Measurements from ENCODE around the gene ADGRG6. TPM values are rescaled to one million over a fixed set of nuclear protein-coding genes. Genes with fewer than 3 reads are reported as not detected.

ADGRG6 gene
- total RNA-seq, 1 donor from 2014 or later, result 3.8 TPM

DNA sequence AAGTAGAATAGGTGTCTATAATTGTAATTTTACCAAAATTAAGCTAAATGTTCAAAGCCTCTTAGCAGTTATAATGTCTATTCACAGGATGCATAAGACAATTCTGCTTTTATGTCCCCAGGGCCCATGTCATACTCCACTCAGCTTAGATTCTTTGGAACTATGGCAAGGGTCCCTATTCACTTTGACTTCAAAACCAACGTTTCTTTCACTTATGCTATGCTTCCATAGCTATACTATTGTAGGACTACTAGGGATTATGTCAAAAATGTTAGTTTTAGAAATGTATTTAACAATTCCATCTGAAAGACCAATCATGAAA lies 15.8 kb upstream of the ADGRG6 start:
- intact Hi-C loops (cut with micrococcal nuclease), result no loop called here
- no peak for DNase-seq
- ATAC-seq, result no peak

DNA sequence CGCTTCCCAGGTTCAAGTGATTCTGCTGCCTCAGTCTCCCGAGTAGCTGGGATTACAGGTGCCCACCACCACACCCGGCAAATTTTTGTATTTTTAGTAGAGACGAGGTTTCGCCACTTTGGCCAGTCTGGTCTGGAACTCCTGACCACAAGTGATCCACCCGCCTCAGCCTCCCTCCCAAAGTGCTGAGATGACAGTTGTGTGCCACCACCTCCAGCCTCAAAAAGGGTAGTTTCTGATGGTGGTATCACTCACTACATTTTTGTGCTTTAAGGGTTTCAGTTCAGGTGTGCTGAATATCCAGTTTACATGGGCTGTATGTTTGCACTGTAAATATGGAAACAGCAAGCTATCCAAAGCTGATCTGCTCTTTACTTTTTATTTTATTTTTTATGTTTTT lies 12.1 kb upstream of the ADGRG6 start:
- DNase-seq, result no peak
- intact Hi-C loops (cut with micrococcal nuclease), result no loop called here
- ATAC-seq, result no peak

DNA sequence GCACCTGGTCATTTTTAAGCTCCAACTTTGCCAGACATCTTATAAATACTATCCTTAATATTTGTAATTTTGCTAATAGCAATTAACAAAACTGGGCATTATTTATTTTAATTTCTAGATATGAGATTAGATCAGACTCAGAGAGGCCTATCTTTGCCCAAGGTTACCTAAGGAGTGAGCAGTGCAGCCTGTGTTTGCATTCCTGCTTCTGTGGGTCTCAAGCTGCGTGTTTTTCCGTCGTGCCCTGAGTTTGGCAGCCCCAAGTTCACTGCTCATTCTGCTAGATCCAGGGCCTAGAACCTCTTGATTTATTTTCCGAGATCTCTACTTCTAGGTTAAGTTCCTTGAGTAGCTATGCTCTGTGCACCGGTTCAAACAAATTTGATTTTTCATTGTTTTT lies 11.0 kb upstream of the ADGRG6 start:
- DNase-seq, result no peak

DNA sequence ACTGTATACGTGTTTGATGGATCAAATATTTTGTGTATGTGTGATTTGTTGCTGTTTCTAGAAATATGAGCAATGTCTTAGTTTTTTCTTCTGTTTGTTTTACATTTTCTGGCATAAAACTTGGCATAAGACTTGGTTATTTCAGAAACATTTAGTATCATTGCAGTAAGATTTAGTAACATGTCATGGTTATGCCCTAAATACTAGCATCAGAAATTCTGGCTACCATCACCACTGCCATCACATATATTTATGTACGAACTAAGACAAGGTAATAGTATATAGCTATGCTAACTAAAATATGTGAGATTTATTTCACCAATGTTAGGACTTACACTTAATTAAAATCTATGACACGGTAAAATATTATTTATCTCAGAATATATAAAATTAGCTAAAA lies 10.3 kb upstream of the ADGRG6 start:
- intact Hi-C loops (cut with micrococcal nuclease), result no loop called here

More for the DNA sequence above, 11.0 kb upstream of the ADGRG6 start:
- no peak for ATAC-seq
- intact Hi-C loops (cut with micrococcal nuclease), result no loop called here

DNA sequence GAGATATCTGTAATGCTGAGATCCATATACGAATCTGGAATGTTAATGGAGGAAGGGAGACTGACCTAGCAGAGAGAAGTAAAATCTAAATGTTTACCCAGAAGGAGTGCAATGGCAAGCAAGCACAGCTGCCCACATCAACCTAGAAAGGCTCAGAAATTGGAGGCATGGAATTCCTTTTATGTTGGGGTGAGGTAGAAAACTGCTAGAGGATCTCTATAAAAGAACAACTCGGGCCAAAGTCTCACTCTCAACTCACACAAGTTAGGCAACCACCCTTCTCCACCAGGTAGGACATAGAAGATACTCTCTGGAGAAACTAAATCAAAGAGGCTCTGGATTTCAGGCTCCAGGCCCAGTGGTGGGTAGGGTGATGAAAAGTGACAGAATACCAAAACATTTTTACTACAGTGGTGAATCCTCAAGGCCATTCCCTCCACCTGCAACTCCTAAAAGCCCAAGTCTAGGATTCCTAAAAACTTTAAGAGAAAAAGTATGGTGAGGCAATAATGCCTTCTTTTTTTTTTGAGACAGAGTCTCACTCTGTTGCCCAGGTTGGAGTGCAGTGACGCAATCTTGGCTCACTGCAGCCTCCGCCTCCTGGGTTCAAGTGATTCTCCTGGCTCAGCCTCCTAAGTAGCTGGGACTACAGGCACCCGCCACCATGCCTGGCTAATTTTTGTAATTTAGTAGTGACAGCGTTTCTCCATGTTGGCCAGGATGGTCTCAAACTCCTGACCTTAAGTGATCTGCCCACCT lies 9.5 kb upstream of the ADGRG6 start:
- intact Hi-C loops (cut with micrococcal nuclease), result no loop called here
- ATAC-seq (no peak), DNase-seq (no peak)

More for the DNA sequence above, 10.3 kb upstream of the ADGRG6 start:
- no peak for ATAC-seq
- DNase-seq, result no peak

DNA sequence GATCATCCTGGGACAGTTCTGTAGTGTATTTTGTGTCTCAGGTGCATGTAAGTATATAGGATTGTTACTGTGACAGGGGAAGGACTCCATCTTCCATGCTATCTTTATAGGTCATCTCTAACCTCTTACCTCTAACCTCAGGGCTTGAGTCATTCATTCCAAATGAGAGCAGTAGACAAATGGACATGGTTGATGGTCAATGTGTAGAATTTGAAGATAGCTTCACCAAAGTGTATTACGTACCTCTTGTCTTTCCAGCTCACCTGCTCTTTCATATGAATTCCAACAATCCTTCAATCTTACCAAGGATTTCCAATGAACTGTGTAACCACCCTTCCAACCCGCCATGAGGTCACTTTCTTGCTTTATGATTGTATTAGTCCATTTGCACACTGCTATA lies 8.7 kb upstream of the ADGRG6 start:
- DNase-seq (no peak), ATAC-seq (no peak)
- intact Hi-C loops (cut with micrococcal nuclease), result no loop called here

DNA sequence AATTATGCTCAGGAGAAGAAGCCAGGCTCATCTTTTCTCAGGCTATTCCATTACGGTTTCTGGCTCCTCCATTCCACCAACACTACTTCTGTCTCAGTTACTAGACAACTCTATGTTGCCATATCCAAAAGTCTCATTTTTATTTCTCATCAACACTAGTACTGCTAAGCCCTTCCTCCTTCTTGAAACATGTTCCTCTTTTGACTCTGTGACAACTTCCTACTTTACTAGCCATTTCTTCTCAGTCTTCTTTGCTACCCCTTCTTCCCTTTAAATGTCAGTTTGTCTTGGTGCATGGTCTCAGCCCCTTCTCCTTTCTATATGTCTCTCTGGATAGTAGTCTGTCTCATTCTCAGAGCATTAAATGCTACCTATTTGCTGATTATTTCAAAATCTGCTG lies 7.1 kb upstream of the ADGRG6 start:
- DNase-seq, result no peak
- intact Hi-C loops (cut with micrococcal nuclease), result no loop called here
- ATAC-seq, result peak; percentile 41

DNA sequence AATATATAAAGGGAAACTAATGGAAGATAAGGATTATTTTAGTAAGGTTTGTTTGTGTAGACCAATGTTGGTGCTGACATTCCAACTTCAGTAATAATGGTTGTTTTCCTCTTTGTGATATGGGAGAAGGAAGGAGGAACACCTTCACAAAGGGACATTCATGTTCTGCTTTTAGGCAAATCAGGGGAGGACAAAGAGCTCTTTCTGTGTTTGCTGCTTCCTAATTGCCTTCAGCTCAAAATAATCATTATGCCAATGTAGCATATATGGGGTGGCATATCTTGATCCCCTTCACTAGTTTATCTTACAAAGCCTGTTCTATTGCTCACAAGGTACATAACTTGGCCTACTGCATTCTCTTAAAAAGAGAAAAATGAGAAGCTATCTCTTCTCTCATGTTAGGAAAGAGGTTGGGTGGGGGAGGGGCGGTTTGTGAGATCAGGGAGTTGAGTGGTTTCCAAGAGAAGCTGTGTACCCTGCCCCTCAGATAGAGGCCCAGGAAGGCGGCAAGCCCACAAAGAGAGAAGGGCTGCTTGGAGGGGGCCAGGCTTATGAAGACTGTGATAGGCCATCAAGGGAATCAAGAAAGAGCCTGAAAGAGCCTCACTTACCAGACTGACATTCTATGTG lies 4.7 kb upstream of the ADGRG6 start:
- intact Hi-C loops (cut with micrococcal nuclease), result no loop called here
- DNase-seq, result no peak
- no peak for ATAC-seq

DNA sequence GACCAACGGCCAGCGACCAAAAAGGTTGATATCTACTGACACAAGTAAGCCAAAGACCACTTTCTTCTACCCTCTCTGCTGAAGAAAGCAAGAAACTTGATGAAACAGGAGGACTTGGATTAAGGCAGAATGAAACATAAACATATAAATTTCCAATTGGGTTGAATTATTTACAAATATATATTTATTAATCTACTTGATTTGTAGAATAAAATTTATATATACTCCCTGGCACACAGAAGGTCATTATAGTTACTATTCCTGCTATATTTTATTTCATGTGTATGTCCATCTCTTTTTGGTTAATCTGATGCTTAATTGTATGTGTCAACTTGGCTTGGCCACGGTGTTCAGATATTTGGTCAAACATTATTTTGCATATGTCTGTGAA lies 4.2 kb upstream of the ADGRG6 start:
- intact Hi-C loops (cut with micrococcal nuclease), result no loop called here
- DNase-seq (no peak), ATAC-seq (no peak)

DNA sequence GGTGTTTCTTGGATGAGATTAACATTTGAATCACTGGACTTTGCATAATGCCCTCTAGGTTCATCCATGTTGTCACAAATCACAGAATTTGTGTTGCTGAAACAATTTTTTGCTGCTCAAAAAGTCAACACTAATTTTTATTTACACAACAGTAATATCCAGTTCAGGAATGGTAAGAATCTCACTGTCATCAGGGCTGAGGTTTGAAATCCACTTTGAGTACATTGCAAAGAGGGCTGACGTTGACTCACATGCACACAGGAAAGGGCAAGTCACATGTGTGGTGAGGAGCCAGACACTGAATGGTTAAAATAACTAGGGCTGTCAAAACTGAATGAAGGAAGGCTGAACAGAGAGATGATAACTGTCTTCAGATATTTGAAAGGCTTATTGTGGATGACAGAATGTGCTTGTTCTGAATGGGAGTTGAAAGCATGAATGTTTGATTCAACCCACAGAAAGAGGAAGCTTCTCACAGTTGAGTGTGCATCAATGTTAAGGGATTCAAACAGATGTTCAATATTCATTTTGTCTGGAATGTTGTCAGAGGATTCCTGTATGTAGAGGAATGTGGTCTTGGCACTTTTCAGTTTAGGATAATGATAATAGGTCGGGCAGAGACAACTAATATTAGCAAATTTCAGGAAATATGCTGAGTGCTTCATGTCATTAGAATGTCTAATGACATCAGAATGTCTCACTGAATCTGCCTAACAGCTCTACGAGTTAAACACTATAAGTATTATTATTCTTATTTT lies 3.6 kb upstream of the ADGRG6 start:
- ATAC-seq (no peak), DNase-seq (no peak)
- intact Hi-C loops (cut with micrococcal nuclease), result no loop called here

DNA sequence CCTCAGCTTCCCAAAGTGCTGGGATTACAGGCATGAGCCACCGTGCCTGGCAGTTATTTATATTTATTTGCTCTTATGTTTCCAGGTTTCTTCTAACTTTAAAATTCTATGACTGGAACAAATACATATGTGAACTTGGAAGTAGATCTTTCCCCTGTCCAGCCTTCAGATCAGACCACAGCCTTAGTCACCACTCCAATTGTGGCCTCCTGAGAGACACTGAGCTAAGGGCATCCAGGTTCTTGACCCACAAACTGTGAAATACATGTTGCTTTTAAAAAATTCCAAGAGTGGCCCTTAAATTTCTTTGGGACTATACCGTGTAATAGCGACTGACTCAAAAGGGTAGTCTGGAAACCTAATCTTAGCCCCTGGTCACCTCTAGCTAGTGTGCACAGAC lies 1.5 kb upstream of the ADGRG6 start:
- no peak for ATAC-seq
- intact Hi-C loops (cut with micrococcal nuclease), result no loop called here
- DNase-seq, result no peak

DNA sequence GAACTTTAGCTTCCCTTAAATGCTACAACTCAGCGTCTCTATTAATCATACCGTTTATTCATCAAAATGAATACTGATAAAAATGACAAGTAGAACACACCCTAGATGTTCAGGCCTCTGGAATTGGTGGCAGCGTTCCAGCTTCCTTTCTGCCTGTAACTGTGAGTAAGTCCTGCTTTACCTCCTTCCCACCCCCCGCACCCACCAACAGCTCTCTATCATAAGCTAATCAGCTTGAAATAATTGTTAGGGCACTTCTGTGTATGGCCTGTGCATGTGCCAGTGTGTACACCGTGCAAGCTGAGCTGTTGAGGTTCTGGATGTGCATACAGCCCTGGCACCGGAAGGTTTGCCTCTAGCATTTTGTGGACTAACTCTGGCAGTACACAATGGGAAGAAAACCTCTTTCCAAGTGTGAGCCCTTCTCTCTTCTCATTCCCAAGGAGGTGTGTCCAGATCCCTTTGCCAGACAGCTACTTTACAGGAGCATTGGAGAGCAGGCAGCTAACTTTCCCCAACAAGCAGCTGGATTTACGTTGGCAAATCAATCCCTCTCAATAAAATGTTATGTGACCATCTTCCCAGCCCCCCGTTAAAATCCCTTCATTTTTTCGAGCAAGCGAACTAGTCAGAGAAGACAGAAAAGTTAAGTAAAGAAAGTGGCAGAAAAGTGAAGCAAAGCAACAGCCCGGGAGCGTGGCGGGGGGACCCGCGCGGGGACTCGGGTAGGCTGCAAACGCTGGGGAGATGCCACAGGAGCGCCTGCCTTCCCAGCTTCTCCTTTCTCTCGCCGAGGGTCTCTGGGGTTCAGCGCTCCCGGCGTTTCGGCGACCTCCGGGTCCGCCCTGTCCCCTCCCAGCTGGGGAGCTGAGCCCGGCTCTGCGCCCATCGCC lies 803 bp upstream of the ADGRG6 start:
- peak; percentile 47 for ATAC-seq
- peak; percentile 30 for DNase-seq
- intact Hi-C loops (cut with micrococcal nuclease), result no loop called here

DNA sequence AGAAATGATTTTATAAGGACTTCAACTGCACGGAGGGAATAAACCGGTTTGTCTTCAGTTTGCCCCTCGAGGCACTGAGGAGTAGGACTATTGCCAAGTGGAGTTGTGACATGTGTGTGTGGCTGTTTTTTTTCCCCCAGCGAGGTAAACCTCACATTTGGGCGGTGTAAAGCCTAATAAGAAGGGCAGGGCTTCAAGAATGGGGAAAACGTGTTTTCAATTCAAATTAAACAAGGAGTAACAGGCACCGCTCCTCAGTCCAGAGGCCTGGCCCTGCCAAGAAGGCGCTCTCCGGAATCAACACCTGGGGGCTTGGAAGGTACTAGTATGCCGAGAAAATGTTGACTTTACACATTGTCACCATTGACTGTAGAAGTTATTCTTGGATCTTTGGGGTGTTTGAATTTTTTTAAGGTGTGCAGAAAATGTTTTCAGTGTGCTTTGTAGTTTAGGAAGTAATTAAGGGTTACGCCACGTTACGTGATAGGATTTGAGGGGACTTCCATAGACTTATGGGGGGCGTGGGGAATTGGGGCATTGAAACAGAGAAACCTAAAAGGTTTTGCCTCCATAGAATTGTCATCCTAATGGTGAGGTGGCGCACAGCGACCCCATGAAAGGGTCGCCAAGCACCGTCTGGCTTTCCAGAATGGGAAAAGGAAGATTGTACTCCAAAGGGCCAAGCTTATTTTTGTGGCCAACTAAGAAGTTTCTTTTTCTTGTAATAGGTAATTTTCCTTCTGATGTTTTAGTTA lies 791 bp downstream of the ADGRG6 start:
- intact Hi-C loops (cut with micrococcal nuclease), result no loop called here
- ATAC-seq (no peak), DNase-seq (no peak)

DNA sequence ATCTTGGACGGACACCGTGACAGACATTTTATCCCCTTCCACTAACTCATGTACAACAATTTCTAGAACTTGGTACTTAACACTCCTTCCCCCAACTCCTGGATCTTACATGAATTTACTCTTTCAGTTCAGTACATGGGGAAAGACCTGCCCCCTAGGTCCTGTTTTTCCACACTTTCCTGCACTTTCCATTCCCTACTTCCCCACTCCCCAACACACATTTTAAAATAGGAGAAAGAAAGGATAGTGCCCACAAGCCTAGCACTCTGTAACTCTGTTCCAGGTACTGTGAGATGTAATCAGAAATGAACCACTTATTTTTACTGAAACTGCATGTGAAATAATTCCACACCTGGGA lies 1.3 kb downstream of the ADGRG6 start:
- DNase-seq, result no peak
- ATAC-seq, result no peak
- intact Hi-C loops (cut with micrococcal nuclease), result no loop called here

DNA sequence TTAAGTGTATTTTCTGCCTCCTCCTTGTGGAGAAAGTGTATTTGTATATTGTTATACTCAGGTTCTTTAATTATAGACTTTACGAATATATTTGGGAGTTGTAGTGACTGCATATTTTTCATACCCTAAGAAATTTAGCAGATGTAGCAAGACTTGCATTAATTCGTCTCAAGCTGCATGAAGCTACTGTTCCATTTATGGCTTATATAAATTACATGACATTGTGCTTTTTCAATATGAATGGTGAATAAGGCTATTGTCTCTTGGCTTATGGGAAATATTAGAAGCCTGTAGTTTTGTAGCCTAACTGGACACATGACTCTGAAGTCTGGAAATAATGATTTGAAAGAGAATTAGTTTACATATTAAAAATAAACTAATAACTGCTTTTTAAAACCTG lies 2.4 kb downstream of the ADGRG6 start:
- DNase-seq, result no peak
- intact Hi-C loops (cut with micrococcal nuclease), result no loop called here
- no peak for ATAC-seq

DNA sequence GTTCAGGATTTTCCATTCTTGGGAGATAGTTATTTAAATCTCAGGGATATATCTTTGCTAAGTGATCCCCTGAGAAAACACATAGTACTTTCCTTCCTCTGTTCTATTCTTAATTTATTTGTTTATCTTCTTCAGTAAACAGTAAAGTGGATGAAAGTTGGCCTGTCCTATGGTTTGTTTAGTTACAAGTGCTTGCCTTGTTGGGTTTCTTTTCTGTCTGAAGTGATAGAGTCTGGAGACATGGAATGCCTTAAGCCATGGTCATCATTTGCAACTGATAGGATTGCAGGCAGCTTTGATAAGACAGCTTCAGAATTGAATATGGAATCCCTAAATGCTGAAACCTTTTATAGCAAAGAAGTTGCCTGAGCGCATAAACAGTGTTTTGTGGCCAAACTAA lies 4.9 kb downstream of the ADGRG6 start:
- no peak for ATAC-seq
- DNase-seq, result no peak
- intact Hi-C loops (cut with micrococcal nuclease), result no loop called here

DNA sequence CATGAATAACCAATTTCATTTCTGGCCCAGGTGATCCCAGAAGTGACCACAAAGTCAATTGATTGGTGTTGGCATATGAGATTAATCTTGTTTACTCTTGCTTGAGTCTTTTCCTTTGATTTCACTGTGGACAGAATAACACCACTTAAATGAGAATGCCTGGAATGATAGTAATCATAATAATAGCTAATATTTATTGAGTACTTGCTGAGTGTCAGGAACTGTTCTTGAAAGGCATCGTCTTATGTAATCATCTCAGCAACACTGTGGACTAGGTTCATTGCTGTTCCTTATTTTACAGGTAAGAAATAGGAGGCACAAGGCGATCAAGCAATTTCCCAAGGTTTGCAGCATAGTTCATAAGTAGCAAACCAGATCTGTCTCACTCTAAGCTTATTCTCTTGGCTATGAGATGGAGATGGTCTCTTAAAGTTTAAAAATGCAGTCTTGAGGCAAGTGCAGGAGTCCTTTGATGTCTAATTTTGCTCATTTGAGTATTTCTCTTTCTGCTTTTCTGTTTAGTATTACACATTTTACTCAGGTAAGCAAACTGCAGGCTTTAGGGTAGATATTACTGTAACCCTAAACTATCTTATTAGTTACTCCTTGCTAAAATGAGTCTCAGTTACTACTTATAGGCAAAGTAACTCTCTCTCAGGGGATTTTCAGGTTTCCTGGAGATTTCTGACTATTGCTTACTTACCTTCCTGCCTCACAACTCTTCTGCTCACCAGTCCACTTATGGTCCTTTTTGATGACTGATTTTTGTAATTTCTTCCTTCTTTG lies 6.3 kb downstream of the ADGRG6 start:
- no peak for ATAC-seq
- intact Hi-C loops (cut with micrococcal nuclease), result no loop called here
- no peak for DNase-seq

DNA sequence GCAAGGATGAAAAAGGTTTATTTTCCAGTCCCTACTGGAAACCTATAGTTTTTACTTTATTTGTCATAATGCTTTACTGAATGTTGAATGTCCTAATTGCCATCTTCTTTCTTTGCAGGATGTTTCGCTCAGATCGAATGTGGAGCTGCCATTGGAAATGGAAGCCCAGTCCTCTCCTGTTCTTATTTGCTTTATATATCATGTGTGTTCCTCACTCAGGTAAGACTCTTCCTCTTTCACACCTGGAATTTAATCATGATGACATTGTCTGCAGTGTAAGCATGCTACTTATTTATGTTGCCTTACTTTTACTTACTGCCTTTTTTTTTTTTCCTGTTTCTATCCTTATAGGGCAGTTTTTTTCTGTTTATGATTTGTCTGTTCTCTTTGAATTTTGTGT lies 7.6 kb downstream of the ADGRG6 start:
- intact Hi-C loops (cut with micrococcal nuclease), result no loop called here
- DNase-seq, result no peak
- no peak for ATAC-seq

Measured in left ventricle myocardium superior (tissue), 1 donor.